Suppressor macrophage (primary cell): ENCODE data around the gene SLC44A4.
"Not testable (repeated sequence)": the region's sequence is repeated elsewhere in the genome, so short reads cannot be mapped to it uniquely, and the experiment has no call there.

Experiments used
- DNase-seq, 4 experiments: peaks; one replicate each; pipeline ENCODE4 v3.0.0-alpha.2; 2020 to 2022

Gene SLC44A4

DNA sequence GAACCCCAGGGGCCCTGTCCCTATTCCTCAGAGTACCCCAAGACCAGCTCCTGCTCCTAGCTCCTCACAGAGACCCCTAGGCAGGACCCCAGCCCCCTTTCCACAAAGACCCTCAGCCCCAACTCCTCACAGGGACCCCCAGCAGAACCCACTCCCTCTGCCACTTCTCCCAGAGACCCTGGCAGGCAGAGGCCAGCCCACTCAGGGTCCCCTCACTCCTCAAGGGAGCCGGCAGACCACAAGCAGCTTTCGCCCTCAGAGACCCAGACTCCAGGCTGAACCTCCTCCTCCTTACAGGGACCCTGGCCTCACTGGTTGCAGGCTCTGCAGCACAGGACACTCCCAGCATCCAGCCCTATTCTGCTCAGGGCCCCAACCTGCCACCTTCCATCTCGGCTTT, 575 bp downstream of the SLC44A4 start:
- no peak for DNase-seq

DNA sequence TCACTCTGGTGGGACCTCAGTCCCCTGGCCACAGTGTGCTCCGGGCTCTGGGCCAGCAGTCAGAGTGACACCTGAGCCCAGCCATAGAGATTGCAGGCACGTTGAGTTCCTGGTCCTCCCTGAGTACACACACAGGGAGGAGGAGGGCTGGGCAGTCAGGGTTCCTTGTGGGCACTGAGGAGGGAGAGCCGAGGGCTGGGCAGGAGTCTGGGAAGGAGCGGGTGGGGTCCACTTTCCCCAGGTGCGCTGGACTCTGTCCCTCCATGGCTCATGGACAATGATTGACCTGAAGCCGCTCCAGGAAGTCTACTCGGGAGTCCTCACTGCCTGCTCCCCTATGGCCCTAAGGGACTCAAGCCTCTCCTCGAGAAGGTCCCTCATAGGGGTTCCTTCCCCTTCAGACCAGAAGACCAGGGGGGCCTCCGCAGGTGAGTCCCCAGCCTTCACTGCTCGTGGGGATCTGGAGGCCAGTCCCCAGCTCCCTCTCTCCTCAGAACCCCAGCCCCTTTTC, 1.1 kb downstream of the SLC44A4 start:
- DNase-seq: no peak

GRCh38 chr6:31877125-31877650, 1.6 kb downstream of the SLC44A4 start:
- DNase-seq: no peak

DNA sequence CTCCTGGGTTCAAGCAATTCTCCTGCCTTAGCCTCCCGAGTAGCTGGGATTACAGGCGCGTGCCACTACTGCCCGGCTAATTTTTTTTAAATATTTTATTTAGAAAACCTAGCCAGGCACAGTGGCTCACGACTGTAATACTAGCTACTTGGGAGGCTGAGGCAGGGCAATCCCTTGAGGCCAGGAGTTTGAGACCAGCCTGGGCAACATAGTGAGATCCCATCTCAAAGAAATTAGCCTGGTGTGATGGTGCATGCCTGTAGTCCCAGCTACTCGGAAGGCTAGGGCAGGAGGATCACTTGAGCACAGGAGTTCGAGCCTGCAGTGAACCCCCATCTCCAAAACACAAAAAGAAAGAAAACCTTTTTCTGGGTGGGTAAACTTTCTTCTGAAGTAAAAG, 2.4 kb downstream of the SLC44A4 start:
- DNase-seq: no peak

DNA sequence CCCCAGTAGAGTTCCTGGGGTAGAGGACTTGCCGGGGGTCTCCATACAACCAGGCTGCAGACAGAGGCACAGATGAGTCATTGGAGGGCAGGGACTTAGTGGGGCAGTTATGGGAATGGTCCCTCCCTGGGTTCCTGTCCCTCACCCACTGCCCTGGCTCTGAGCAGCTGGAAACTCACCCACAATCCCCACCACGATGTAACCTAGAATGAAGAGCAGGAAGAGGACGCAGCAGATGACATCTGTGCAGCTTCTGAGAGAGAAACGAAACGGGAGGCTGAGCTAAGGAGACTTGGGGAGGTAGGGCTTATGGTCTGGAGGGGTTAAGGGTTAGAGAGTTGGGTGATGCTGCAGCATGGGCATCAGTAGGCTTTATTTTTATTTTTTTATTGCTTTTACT, 2.9 kb downstream of the SLC44A4 start:
- DNase-seq: no peak

GRCh38 chr6:31874836-31875572, 3.8 kb downstream of the SLC44A4 start:
- no peak for DNase-seq

GRCh38 chr6:31874084-31874670, 4.6 kb downstream of the SLC44A4 start:
- no peak for DNase-seq

DNA sequence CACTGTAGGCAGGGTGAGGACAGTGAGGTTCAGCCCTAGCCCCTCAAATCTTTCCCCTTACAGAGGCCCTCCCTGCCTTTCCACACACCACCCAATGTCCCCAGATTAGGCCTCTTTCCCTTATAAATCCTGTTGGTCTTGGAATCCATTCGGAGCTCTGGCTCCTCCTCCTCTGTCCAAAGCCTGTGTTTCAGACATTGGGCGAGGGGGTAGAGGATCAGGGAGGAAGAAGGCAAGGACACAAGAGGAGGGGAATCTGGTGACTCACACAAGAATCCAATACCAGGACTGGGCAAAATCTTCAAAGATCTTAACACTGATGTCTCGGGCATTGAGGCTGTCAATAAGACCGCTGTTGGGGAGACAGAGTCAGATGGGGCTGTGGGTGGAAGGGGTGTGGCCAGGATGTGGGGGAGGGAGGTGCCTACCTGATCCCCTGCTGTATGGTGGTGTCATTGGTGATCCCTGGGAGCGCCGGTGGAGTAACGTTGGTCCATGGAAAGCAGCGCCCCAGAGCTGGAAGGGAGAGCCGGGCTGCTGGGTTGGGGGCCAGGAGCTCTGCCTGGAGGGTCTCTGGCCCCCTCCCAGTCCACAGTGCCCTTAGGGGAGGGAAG, 7.6 kb downstream of the SLC44A4 start:
- DNase-seq: no peak

DNA sequence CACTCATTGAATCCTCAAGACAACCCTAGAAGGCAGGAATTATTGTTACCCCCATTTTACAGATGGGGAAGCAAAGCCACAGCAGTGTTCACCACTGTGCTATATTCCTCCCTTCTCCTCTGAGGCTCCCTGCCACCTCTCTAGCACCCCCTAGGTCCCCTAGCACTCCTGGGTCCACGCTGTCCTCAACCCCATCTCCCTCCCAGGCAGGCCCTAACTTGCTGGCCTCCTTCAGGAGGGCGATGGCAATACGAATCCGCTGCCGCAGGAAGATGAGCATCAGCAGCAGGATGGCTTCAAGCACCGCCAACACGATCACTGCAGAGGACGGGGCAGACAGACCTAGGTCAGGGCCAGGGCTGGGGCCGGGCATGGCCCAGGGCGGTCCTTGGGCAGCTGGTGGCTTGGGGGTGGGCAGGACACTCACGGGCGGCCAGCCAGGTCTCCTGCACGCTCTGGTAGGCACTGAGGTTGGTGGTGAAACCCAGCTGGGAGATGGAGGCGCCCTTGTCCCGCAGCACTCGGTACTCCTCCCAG, 8.3 kb downstream of the SLC44A4 start:
- no peak for DNase-seq

DNA sequence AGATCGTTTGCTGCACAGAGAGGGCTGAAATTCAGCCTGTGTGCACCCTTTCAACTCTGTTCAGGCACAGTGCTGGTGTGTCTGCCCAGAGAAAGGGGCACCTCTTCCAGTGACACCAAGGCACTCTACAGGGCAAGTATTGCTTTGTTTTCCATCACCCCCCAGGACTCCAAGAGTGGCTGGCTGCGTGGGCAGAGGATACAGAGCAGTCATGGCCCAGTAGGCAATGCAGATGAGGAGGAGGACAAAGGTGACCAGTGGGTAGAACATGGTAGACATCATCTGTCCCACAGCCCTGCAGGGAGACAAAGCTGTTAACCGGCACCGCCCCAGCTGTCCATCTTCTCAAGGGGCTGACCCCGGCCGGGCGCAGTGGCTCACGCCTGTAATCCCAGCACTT, 9.5 kb downstream of the SLC44A4 start:
- peak in 1 of 4 experiments; percentile 15 for DNase-seq

- not testable (repeated sequence) for DNase-seq
Observed at GRCh38 chr6:31868658-31868971, 10.2 kb downstream of the SLC44A4 start.

DNA sequence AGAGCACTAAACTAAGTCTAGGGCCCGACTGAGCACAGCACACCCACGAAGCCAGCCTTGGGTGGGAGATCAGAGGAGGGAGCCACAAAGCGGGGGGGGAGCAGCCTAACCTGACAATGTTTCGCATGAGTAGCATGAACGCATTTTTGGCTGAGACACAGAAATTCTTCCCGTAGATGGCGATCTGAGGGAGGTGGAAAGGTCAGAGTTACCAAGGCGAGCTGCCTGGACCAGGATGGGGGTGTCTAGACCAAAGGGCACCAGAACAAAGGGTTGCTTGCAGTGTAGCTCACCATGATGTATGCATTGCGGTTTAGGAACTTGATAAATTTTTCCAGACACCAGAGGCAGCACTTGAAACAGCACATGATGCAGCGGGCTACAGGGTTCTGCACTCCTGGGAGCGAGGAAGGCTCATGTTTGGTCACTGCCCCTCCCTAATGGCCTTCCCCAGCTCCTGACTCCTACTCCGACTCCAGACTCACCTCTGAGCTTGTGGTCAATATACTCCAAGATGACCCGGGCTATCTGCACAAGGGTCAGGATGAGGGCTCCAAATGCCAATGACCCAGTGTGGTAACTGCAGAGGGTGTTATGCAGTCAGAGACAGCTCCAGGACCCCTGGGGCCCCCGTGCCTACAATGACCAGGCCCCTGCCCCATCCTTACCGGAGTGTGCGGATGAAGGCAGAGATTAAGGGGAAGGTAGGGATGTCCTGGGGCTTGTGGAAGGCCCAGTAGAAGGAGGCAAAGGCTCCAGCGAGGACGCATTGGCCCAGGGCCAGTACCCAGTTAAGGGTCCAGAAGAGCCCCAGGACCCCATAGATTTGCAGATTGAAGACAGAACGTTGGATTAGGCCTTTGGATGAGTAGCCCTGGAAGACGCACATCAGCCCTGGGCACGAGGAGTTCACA, 13.3 kb downstream of the SLC44A4 start:
- DNase-seq: peak in 1 of 4 experiments; percentile 11

GRCh38 chr6:31864818-31865204, 14.0 kb downstream of the SLC44A4 start:
- DNase-seq: no peak

GRCh38 chr6:31864123-31864562, 14.7 kb downstream of the SLC44A4 start:
- DNase-seq: not testable (repeated sequence)

GRCh38 chr6:31862344-31863235, 16.2 kb downstream of the SLC44A4 start, which contains the start of gene NEU1:
TSS of gene NEU1 (minus strand) at chr6:31862821. CDS start at chr6:31862776, 45 bp downstream.
- DNase-seq: peak; percentile 100

DNA sequence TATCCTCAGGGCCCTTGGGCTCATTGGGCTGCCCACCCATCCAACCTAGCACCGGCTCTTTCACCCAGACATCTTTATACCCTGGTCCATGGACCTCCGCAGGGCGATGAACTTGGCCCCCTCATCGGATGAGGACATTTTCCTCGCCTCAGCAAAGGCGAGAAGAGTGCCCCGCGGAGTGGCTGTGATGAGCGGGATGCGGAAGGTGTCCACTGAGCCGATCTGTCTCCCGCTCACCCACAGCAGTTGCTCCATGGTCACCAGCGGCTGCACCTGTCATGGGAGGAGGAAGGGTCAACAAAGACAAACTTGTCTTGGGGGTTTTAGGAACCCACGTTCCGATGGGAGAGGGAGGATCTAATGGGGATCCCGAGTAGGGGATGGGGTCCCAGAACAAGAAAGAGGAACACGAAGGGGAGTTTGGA, 16.9 kb downstream of the SLC44A4 start:
- peak in 1 of 4 experiments; percentile 23 for DNase-seq

DNA sequence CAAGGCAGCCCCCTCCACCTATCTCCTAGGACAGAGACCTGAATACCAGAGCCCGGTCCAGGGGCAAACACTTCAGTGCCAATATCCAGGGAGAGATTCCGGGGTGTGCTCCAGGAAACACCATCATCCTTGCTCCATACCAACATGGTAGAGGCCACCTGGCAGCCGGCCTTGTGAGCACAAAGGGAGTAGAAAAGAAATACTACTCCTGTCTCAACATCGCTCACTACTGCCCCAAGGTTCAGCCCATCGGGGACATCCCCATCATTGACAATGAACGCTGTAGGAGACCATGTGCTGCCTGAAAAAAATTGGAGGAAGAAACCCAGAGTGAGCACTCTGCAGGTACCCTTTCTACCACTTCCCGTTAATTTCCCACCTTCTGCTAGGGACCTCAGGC, 17.6 kb downstream of the SLC44A4 start:
- DNase-seq: no peak

DNA sequence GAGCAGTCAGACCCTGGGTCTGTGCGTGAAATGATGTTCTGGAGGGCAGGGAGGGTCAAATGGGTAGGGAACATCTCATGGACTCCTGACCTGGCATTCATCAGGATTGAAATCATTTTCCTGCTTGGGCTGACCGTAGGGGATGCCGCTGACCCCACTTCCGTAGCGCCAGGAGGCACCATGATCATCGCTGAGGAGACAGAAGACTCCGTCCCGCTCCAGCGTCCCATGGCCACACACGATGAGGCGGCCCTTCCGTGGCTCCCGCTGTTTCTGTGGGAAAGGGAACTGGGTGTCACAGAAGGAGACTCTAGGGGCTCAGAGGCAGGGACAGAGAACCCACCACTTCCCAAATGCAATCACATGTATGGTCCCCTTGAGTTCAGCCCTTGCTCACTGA, 18.4 kb downstream of the SLC44A4 start:
- no peak for DNase-seq

GRCh38 chr6:31859923-31860322, 18.9 kb downstream of the SLC44A4 start:
- DNase-seq: no peak

- no peak for DNase-seq
Observed at GRCh38 chr6:31858707-31859106, 20.1 kb downstream of the SLC44A4 start.

- not testable (repeated sequence) for DNase-seq
Observed at GRCh38 chr6:31857774-31858173, 21.0 kb downstream of the SLC44A4 start.
